ENCODE measurements around the gene DNAJC1. TPM values are rescaled to one million over a fixed set of nuclear protein-coding genes. Genes with fewer than 3 reads are reported as not detected.
A peak's percentile ranks its signal among the peaks of the same experiment; 100 is the strongest.

Gene DNAJC1
- total and polyA plus RNA-seq, 2 of the 4 experiments (the other 2 are of a cell fraction), result 12.7 to 13.3 TPM

GRCh38 chr10:22049635-22050034 is 46.1 kb upstream of the DNAJC1 start:
- POLR2A ChIA-PET (ENCODE audit: unreplicated experiment), result no interaction called here

More at GRCh38 chr10:22049635-22050034, 46.1 kb upstream of the DNAJC1 start:
- Histone ChIP-seq H3K23ac (ENCODE audit: low read depth, low read length) (no peak overlapping the region), H4K20me1 (ENCODE audit: insufficient read depth, low read length) (no peaks in the 10 kb centered on the region), H4K5ac (ENCODE audit: low read depth, low read length) (no peak overlapping the region), H3K9me1 (ENCODE audit: insufficient read depth, low read length) (no peaks in the 10 kb centered on the region), H3K27me3 (ENCODE audit: control insufficient read depth, insufficient read depth, low read length) (no peaks in the 10 kb centered on the region), H2AFZ (replicated peaks; ENCODE audit: low read length, poor library complexity) (no peak overlapping the region), H3K27ac (ENCODE audit: insufficient read depth, low read length) (no peak overlapping the region), H2BK20ac (ENCODE audit: low read depth, low read length) (no peak overlapping the region), H4K8ac (ENCODE audit: low read depth in 2 of 2, low read length in 2 of 2) (no peak overlapping the region), H2AK5ac (ENCODE audit: low read depth, low read length) (no peak overlapping the region), H3K9ac (ENCODE audit: low read depth, low read length) (no peak overlapping the region), H3K4me2 (ENCODE audit: low read depth, low read length) (no peak overlapping the region), H3K36me3 (ENCODE audit: control insufficient read depth, insufficient read depth, low read length) (no peaks in the 10 kb centered on the region), H2BK5ac (ENCODE audit: low read depth, low read length, poor library complexity, severe bottlenecking) (no peak overlapping the region), H3K79me1 (ENCODE audit: low read depth in 1 of 2, low read length in 2 of 2) (no peaks in the 10 kb centered on the region), H2BK15ac (ENCODE audit: low read depth, low read length) (no peak overlapping the region), H3K14ac (replicated peaks; ENCODE audit: low read depth, low read length) (no peak overlapping the region), H3K56ac (ENCODE audit: extremely low read depth, insufficient read depth, low read length) (no peak overlapping the region), H2BK120ac (ENCODE audit: low read depth, low read length) (no peak overlapping the region), H3K18ac (ENCODE audit: low read depth, low read length) (no peak overlapping the region), H4K91ac (ENCODE audit: insufficient read depth, low read depth, low read length) (no peak overlapping the region), H3K4me1 (ENCODE audit: control insufficient read depth, insufficient read depth, low read length) (no peaks in the 10 kb centered on the region), H3K4ac (ENCODE audit: low read depth, low read length) (no peak overlapping the region), H3K4me3 (ENCODE audit: insufficient read depth, low read depth, low read length) (no peak overlapping the region), H2AK9ac (replicated peaks; ENCODE audit: low read depth, low read length, poor library complexity) (no peak overlapping the region), H3K9me3 (ENCODE audit: control insufficient read depth, insufficient read depth, low read length) (no peaks in the 10 kb centered on the region)
- CTCF ChIA-PET, result no interaction called here
- WGBS, 2 experiments (ENCODE audit: extremely low coverage in 2 of 2, insufficient read length in 1 of 2), result no CpG with 5 or more reads among the region's 3 CpGs
- intact Hi-C loops (cut with micrococcal nuclease) (no loop called here), in situ Hi-C loops (cut with MboI; ENCODE audit: low sequenced_read_pairs) (no loop called here), dilution Hi-C loops (cut with HindIII; ENCODE audit: low sequenced_read_pairs, unreplicated experiment) (no loop called here)
- no TSS peak for BruUV-seq (replicated peaks)
- DNase-seq (peak; percentile 1), ATAC-seq (ENCODE audit: low read depth) (no peak)
- TF ChIP-seq, protein P1, sequence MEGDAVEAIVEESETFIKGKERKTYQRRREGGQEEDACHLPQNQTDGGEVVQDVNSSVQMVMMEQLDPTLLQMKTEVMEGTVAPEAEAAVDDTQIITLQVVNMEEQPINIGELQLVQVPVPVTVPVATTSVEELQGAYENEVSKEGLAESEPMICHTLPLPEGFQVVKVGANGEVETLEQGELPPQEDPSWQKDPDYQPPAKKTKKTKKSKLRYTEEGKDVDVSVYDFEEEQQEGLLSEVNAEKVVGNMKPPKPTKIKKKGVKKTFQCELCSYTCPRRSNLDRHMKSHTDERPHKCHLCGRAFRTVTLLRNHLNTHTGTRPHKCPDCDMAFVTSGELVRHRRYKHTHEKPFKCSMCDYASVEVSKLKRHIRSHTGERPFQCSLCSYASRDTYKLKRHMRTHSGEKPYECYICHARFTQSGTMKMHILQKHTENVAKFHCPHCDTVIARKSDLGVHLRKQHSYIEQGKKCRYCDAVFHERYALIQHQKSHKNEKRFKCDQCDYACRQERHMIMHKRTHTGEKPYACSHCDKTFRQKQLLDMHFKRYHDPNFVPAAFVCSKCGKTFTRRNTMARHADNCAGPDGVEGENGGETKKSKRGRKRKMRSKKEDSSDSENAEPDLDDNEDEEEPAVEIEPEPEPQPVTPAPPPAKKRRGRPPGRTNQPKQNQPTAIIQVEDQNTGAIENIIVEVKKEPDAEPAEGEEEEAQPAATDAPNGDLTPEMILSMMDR (conservative IDR thresholded peaks at IDR 0.05; ENCODE audit: low read depth, low read length), result no peak
- TF ChIP-seq, protein P2, sequence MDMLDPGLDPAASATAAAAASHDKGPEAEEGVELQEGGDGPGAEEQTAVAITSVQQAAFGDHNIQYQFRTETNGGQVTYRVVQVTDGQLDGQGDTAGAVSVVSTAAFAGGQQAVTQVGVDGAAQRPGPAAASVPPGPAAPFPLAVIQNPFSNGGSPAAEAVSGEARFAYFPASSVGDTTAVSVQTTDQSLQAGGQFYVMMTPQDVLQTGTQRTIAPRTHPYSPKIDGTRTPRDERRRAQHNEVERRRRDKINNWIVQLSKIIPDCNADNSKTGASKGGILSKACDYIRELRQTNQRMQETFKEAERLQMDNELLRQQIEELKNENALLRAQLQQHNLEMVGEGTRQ (IDR thresholded peaks at IDR 0.05; ENCODE audit: low read depth, low read length), result no peak
- TF ChIP-seq POLR2A (IDR thresholded peaks at IDR 0.05; ENCODE audit: low read depth, low read length), result no peak

All from IMR-90 (cell line).